GM18861 (cell line): ENCODE data around the gene ARHGAP19.

Experiments used
- ATAC-seq: cut with Tn5 transposase; IDR thresholded peaks from one replicate; pipeline ENCODE4 v1.9.1; 2021; ENCODE audit not compliant: unreplicated experiment

ARHGAP19 gene, protein sequence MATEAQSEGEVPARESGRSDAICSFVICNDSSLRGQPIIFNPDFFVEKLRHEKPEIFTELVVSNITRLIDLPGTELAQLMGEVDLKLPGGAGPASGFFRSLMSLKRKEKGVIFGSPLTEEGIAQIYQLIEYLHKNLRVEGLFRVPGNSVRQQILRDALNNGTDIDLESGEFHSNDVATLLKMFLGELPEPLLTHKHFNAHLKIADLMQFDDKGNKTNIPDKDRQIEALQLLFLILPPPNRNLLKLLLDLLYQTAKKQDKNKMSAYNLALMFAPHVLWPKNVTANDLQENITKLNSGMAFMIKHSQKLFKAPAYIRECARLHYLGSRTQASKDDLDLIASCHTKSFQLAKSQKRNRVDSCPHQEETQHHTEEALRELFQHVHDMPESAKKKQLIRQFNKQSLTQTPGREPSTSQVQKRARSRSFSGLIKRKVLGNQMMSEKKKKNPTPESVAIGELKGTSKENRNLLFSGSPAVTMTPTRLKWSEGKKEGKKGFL

DNA sequence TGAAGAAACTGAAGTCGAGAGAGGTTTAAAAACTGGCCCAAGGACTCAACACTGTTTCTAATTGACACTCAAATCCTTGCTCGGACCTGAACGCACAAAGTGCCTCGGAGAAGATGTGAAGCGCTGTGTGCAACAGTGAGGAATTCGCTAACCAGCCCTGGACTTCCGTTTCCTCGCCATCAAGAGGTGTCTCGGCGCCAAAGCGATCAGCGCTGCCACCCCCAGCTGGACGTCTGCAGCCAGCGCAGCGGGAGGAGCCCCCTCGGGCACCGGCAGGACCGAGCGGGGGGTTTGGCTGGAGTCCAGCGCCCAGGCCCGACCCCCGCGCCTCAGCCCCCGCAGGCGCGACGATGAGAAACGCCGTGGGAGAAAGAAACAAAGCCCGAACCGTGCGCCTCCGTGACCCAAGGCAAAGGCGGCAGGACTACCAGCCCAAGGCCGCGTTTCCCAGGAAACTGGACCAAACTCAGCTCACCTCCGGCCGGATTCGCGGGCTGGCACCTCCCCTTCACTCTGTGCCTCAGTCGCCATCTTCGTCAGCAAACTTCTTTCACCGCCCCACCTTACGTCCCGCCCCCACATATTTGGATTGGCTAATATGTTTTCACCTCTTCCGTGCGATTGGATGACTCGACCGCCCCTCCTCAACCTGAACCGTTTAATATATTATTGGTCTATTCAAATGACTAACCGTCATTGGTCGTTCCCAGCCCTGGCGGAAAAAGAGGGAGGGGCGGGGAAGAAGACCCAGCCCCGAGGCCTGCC is at the start of gene ARHGAP19:
TSS of gene ARHGAP19 (minus strand) at position 541 of the 765 bp plus-strand sequence. CDS start at position 531, 10 bp downstream.
- ATAC-seq: peak; percentile 86

DNA sequence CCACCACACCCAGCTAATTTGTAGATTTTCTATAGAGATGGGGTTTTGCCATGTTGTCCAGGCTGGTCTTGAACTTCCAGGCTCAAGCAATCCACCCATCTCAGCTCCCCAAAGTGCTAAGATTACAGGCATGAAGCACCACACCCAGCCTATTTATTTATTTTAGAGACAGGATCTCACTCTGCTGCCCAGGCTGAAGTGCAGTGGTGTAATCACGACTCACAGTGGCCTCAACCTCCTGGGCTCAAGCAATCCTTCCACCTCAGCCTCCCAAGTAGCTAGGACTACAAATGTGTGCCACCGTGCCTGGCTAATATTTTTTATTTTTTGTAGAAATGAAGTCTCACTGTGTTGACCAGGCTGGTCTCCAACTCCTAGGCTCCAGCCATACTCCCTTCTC is 49.0 kb upstream of the ARHGAP19 start:
- no peak for ATAC-seq

DNA sequence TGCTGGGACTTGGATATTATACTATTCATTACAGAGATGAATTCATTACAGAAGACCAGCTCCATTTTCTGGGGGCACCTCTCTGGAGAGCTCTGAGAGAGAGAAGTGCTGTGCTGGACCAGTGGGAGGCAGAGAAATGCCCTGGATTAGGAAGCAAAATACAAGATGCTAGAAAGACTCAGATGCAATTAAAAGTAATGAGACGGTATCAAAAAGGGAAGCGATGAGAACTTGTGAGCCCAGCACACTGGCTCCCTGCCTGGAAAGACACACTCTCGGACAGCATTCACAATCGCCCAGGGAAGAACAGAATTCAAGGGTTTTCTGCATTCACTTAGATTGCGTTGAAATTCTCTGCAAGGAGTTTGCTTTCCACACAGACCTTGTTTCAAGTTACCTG is 45.6 kb upstream of the ARHGAP19 start:
- ATAC-seq: no peak

DNA sequence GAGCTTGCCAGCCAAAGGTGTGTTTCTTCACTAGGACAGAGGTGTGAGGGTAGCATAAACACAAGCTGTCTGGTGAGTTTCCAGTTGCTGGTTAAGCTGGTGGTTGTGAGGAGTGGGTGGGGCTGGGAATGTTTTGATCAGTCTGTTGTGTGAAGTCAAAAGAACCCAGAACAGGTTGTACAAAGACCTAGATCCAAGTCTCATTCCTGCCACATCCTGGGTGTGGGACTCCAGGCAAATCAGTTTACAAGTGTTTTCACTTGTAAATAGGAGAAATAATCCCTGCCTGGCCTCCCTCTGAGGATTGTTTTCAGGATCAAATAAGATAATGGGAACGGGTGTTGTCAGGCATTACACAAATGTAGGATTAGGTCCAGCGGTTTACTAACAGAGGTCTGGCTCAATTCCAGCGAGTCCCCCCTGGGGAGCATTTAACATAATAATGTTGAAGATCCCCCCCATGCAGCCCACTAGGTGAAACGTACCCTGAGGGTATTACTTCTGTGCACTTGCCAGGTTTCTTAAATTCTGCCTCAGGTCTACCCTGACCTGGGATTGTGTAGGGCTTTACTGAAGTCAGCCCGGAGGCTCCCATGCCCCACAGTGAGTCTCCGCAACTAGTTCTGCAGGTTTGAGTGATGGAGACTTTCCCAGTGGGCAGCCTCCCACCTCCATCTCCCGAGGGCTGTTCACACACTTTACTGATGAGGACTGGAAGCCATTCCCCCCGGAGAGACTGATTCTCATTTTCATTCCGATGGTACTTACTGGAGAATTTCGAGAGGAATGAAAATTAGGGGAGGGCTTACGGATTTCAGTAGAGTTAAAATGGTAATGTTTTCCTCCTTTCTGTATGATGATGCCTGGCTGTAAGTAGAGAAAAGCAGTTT is 44.8 kb upstream of the ARHGAP19 start:
- ATAC-seq: no peak

DNA sequence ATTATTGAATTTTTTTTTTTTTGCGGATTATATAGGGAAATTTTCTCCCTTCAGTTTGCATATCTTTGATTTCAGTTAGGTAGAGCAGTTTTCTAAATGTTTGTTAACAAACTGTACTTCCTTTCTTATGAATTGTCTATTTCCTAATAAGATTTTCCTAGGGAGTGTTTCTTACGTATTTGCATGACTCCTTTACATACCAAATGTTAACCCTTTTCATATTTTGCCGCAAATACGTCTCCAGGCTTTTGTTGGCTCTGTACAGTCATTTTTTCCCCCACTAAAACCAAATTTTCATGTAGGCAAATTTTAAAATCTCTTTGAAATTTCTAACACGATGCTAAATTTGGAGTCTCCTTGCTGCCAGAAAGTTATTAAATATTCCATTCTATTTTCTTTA is 44.0 kb upstream of the ARHGAP19 start:
- no peak for ATAC-seq

DNA sequence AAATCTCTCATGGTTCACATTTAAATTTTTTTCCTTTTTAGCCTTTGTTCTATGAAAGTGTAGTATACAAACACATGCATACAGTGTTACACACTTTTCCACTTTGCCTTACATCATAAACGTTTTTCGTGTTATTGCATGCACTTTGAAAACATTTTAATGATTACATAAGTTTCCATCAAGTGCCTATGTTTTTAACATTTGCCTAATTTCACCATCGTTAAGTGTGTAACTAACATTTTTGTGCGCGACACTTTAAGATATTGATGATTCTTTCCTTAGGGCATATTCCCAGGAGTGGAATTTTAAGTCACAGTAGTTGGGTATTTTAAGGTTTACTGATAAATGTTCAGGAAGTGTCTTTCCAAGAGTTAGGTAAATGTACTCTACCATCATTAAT is 43.6 kb upstream of the ARHGAP19 start:
- no peak for ATAC-seq

DNA sequence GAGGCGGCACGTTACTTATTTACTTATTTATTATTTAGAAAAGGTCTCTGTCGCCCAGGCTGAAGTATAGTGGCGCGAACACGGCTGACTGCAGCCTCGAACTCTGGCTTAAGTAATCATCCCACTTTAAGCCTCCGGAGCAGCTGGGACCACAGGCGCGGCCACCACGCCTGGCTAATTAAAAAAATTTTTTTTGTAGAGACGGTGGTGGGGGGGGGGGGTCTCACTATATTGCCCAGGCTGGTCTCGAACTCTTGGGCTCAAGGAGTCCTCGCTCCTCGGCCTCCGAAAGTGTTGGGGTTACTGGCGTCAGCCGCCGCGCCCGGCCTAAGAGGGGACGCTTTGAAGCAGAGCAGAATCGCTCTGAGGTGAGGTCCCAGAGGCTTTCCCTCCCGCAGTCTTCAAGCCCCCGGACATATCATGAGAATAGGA is 42.8 kb upstream of the ARHGAP19 start:
- ATAC-seq: no peak

DNA sequence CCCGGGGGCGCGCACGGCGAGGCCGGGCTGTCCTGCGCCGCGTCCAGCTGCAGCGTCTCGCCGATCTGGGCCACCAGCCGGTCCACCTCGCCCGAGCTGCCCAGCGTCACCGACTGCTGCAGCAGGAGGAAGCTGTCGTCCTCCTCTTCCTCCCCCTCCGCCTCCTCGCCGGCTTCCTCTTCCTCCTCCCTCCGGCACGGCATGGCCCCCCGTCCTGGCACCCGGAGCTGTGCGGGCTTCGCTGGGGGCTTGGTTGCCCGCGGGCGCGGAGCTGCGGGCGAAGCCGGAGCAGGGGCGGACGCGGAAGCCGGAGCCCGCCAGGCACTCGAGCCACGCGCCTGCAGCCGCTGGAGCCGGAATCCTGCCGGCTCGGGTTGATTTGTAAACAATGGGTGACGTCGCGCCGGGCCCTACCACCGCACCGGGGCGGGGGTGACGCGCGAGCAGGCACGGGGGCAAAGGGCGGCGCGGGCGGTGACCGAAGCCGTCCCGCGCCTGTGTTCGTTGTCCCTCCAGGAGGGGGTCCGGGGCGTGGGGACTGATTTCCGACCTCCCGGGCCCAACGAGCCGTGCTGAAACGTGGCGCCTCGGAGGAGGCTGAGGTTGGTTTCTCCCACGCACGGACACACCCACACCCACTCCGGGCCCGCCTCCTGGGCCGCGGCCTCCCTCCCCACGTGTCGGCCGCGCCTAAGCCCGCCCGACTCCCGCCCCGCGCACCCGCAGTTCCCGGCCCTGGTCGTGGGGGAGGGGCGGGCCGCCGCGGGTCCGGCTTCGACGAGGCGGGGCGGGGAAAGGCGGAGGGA is 42.1 kb upstream of the ARHGAP19 start, which contains the start of gene FRAT2:
TSS of gene FRAT2 (minus strand) at position 360 of the 806 bp plus-strand sequence. CDS start at position 203, 157 bp downstream.
- peak; percentile 70 for ATAC-seq

DNA sequence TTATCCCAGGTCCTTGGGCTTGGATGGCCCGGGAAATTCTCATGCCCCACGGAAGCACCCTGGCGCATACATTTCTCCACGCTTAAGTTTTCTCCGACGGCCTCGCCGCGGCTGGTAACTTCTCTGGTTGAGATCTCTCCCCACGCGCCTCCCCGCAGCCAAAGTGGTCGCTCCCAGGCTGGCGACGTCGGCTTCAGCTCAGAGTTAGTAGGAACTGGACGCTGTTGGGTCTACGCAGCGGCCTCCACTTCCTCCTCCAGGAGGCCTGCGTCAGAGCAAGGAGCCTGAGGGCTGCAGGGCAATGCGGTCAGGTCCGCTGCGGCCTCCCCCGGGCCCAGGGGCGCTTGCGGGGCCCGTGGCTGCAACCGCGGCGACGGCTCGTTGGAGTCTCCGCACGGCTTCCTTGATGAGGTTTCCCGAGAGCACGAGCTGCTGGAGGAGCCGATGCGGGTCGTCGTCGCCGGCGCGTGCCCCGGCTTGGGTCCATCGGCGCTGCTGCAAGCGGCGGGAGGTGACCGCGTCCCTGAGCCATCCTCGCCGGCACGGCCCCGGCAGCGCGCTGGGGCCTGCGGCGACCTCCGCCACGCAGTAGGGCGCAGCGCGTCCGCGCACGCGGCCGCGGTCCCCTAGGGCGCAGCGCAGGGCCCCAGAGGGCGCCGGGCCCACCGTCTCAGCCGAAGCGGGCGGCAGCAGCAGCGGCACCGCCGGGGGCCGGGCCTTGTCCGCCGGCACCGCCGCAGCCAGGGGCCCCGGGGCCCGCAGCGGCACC is 41.3 kb upstream of the ARHGAP19 start:
- no peak for ATAC-seq

DNA sequence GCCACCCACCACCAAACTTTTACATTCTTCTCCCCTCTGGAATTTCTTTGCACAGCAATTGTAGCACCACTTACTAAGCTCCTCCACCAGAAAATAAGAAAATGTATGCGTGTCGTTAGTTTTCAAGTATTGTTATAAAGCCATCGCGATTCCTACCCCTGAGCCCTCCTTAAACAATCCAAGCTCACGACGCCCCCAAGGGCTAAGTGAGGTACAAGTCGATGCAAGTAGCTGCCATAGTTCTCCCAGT is 40.8 kb upstream of the ARHGAP19 start:
- ATAC-seq: no peak

DNA sequence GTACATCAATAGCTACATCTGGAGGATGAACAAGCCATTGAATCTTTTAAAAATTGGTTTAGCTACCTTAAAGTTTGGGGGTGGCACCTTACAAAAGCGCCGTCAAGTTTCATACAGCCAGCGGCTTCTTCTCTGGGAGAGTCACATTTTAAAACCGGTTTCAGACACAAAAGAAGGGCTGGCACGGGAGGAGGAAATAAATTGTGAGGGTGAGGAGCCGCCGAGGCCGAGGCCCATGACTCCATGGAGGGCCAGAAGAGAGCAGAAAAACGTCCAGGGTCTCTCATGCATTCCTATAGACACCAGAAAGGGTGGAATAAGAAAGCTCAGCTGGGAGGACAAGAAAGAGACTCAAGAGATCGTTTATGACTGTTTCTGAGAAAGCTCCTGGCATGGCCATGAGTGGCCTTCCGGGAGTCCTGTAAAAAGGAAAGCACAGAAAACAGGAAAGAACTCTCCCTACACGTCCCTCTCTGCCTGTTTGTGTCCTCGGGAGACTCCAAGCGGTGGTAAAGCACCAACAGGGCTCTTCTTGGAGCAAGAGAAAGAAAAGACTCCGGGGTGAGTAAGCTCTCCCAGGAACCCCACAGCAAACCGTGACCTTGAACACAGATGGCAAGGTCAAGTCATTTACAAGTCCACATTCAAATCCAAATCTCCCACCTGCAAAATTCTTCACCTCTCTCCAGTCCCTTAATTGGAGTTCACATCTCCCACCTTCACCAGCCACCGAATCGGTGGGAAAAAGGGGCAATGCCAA is 40.3 kb upstream of the ARHGAP19 start:
- no peak for ATAC-seq

DNA sequence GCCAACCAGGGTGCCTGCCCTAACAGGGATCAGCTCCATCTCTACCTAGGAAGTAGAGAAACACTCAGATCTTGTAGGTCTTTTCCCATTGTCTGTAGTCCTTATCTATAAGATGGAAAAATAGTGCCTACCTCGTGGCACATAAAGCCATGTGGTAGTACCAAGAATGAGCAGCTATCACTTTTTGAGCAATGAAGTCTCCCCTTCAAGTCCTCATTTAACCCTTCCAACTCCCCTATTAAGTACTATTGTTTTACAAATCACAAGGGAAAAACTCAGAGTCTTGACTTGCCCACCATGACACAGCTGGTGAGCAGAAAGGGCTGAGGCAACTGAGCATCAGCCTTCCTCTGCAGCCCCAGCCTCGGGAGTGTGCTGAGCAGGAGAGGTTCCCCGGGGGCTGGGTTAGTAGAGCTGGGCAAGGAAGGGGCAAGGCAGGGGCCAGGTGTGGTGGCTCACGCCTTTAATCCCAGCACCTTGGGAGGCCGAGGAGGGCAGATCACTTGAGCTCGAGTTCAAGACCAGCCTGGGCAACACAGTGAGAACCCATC is 38.8 kb upstream of the ARHGAP19 start:
- ATAC-seq: no peak

DNA sequence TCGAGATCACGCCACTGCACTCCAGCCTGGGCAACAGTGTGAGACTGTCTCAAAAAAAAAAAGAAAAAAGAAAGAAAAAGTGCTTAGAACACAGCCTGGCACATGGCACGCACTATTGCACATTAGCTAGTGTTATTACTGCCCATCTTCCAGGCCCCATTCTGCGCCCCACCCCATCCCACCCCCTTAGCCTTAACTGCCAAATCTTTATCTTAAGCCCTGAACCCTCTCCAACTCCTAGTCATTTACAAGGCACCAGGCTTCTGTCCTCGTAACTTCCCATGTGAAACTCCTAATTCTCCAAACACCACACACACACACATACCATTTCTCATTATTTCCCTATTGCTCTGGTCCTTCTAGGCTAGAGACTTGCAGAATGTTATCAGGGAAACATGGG is 37.3 kb upstream of the ARHGAP19 start:
- no peak for ATAC-seq

DNA sequence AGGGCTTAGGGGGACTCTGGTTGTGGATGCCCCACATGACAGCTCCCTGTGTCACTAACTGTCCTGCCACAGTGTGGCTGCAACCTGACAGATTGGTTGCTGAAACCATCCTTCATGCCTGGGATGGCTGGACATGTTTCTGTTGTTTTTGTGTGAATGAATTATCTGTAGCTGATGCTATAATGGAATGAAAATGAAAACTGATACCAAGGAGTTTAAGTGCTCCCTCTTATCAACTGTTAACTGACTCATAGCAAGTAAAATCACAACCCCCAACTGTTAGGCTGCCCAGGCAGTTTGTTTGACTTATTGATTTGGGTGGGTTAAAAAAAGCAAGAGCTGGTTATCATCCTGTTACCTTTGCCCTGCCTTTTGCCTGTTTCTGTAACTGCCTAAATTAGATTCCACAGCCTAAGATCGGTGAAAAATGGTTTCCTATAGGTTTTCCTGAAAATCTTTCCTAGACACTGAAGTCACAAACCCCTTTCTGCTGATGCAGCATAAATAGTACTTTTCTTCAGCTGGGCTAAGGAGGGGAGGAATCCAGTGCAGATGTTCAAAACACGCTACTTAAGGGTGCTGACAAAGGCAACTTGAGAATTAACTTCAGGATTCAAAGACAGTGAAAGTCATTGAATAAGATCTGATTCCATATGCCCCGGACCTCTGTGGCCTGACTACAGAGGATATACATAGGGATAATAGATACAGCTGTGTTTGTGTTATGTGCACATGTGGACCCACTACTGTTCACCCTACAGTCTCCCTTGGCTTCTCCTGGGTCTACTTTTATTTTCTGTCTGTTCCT is 36.4 kb upstream of the ARHGAP19 start:
- no peak for ATAC-seq

DNA sequence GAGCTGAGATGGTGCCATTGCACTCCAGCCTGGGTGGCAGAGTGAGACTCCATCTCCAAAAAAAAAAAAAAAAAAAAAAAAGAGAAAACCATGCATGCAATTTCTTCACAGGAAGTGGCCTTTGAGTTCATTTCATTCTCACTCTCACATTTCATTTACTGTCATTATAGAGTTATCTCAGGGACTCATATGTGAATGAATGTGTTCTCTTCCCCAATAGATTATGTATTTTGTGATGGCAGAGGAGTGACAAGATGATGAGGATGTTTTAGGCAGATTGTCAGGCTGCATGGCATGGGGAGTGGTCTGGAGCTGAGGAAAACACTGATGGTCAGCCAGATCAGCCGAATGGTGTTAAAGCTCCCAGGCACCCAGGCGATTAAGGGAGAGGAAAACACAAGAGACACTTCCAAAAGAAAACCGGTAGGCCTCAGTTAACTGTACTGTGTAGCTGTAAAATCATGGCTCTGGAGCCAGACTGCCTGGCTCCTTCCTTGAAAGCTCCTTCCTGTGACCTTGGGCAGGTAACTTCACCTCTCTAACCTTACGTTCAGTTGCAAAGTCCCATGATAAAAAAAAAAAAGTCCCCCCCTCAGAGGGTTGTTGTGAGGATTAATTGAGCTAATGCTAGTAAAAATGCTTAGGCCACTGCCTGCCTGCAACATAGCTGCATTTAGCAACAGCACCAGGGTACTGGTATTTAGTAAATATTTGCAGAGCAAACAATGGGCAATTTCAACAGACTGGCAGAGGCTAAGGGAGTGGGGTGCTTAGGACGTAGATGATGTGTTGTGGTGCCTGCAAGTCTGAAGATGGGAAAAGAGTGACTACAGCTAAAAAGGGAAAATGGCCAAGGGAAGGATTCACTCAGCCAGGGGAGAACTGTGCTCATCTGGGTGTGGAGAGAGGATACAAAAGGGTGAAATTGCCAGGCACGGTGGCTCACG is 35.2 kb upstream of the ARHGAP19 start:
- no peak for ATAC-seq

DNA sequence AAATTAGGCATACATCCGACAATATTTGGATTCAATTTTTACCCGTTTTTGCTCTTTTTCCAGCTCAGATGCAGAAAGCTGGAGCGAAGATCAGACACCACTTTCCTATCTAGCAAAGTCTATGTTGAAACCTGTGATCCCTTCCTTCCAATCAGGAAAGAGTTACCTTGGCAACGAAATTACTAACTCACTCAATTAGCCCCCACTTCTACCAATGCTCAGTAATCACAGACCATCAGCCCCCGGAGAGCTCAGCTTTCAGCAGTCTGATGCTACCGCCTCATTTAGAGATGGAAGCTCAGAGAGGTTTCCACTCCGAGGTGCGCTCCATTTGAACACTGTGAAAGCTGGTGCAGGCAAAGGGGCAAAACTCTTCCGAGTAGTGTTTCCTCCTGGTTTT is 33.3 kb upstream of the ARHGAP19 start:
- no peak for ATAC-seq

DNA sequence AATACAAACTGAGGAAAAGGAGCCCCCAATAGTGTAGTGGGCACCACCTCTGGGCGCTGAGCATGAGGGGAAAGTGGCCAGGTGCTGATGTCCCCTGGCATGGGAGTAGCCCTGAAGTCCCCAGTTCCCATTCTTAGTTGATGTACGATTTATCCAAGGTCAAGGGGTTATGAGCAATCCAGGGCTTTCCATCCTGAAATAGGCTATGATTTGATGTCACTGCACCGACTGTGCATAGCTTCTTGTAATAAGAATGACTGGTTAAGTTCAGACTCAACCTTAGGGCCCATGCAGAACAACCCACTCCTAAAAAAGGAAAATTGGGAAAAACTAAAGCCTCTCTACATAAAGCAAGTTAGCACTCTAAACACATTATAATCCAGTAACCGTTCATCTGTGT is 31.1 kb upstream of the ARHGAP19 start:
- no peak for ATAC-seq
